C4-2B (cell line): ENCODE measurements around the gene KRTAP1-4.

Source experiments
- H3K27ac ChIP-seq: fragments of 450-650 bp; 2 replicates; pipeline ENCODE4 v1.5.1; 2017
- CTCF ChIP-seq: fragments of 450-650 bp; conservative IDR thresholded peaks from 2 replicates; pipeline ENCODE4 v1.5.1; 2017; ENCODE audit warnings: mild to moderate bottlenecking
- ZFX ChIP-seq: fragments of 450-650 bp; IDR thresholded peaks from 2 replicates; pipeline ENCODE4 v1.6.1; 2017

Gene KRTAP1-4

DNA sequence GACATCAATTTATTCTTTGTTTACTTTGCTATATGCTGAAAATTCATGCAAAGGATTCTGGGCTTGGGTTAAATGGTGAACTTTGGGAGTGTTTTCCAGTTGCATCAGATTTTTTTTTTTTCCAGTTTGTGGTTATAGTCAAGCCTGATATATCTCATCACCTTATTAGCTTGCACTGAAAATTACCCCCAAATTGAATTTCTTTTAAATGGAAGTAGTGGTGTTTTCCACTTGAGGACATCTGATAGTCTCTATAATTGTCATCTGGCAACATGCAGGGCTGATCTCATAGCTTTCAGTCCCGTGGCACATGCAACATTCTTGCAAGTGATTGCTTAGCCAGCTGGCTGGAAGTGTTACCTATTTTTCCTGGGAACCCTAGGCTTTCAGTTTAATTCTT lies 16.4 kb downstream of the KRTAP1-4 start:
- no peak for TF ChIP-seq CTCF
- TF ChIP-seq ZFX, result no peak
- no peak overlapping the region for H3K27ac ChIP-seq

DNA sequence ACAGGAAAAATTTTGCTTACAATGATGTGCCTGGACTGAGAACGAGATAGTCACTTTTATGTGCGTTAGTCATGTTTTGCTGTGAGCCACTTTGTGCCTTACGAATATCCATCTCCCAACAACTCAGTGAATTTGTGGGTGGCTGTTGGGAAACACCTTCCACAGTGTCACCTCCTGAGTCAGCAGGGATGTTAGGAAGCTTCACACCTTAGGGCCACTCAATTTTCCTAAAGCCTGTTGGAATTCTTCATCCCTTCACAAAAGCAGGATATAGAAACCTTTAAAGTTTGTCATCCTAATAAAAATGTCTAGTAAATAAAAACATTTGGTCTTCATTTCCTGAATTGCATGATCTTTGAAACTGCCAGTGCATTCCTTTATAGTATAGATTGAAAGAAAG lies 16.8 kb downstream of the KRTAP1-4 start:
- TF ChIP-seq CTCF (no peak), ZFX (no peak)
- no peak overlapping the region for H3K27ac ChIP-seq

DNA sequence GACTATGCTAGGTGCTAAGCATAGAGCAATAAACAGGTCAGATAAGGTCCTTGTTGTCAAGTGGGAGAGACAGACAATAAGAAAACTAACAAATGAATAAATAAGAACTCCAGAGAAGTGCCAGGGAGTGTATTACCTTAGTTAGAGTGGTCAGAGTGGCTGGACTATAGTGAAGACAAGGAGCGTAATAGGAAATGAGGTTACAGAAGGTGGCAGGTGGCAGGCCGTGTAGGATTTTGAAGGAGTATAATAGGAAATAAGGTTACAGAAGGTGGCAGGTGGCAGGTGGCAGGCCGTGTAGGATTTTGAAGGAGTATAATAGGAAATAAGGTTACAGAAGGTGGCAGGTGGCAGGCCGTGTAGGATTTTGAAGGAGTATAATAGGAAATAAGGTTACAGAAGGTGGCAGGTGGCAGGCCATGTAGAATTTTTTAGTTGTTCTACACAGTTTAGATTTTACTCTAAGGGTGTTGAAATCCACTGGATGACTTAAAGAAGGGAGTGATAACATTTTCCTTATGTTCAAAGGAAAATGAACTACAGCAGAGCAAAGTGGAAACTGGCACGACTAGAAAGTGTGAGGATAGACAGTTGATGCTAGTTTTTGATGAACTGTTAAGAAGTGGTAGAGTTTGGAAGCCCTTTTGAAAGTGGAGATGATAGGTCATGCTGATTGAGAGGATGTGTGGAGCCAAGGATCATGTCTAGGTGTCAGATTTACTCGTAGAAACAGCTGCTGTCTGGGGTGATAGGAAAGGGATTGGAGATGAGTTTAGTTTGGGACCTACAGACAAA lies 17.5 kb downstream of the KRTAP1-4 start:
- TF ChIP-seq ZFX, result no peak
- no peak for TF ChIP-seq CTCF
- no peak overlapping the region for H3K27ac ChIP-seq

GRCh38 chr17:41010441-41010840 lies 19.6 kb downstream of the KRTAP1-4 start:
- TF ChIP-seq CTCF (no peak), ZFX (no peak)
- no peak overlapping the region for H3K27ac ChIP-seq

DNA sequence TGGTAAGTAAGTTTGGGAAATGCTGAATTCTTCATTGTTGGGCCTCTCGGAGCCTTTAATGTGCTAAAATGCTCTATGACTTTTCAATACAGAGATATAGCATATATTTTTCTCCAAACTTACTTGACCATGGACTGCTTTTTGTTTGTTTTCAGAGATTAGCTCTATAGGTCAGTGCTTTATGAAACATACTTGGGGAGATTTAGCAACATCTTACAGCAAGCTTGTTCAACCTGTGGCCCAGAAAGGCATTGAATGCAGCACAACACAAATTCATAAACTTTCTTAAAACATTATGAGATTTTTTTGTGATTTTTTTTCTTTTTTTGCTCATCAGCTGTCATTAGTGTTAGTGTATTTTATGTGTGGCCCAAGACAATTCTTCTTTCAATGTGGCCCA lies 20.1 kb downstream of the KRTAP1-4 start:
- no peak overlapping the region for H3K27ac ChIP-seq
- TF ChIP-seq CTCF, result no peak
- no peak for TF ChIP-seq ZFX

- no peak overlapping the region for H3K27ac ChIP-seq
- no peak for TF ChIP-seq CTCF
- no peak for TF ChIP-seq ZFX
These were observed 20.7 kb downstream of the KRTAP1-4 start for GRCh38 chr17:41009301-41009760.

DNA sequence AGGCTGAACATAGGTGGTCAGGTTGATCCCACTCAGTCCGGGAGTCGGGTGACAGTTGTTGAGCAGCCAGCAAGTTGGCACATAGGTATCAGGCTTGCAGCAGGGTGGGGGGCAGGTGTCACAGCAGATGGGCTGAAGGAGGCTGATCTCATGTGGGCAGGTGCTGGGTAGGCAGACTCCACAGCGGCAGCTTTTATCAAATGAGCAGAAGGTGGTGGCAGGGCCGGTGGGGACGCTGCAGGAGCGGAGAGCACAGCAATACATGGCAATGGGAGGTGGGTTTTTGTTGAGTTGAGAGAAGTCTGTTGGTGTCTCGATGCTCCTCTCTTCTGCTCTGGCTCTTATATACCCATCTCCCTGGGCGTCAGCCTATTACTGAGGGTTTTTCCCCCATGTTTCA lies 21.2 kb downstream of the KRTAP1-4 start, which contains the start of gene KRTAP3-1:
Gene KRTAP3-1 (minus strand): TSS at position 318 of the 400 bp plus-strand sequence. CDS start 54 bp downstream, at position 264.
- TF ChIP-seq ZFX, result no peak
- no peak for TF ChIP-seq CTCF

More for the DNA sequence above, 21.2 kb downstream of the KRTAP1-4 start, which contains the start of gene KRTAP3-1:
- H3K27ac ChIP-seq, result no peak within 1 kb of the TSS
